ENCODE results near the gene ATXN1.

Gene ATXN1

GRCh38 chr6:16252686-16253299 lies 508.5 kb downstream of the ATXN1 start:
- DNase-seq (ENCODE audit: low spot score) = no peak

- DNase-seq (ENCODE audit: low spot score) = no peak
Measured at GRCh38 chr6:16251706-16252105, 509.6 kb downstream of the ATXN1 start.

DNA sequence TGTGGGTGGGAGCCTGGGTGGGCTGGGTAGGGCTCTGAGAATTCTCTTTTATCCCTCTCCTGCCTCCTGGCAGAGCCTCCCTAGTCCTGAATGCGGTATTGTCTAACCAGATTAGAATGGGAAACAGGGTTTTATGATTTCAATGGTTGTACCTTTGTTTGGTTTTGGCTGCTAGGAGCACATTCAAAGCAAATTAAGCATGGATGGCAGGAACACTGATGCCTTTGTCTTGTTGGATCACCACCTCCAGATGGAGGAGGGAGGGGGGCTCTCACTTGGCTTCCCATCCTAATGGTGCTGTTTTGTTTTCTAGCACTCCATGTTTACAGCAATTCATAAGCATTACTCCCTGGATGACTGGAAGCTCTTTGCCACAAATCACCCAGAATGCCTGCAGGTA lies 511.3 kb downstream of the ATXN1 start:
- peak; percentile 71 for DNase-seq (ENCODE audit: low spot score)

Data from Ammon's horn (tissue), 1 donor.